Bronchial epithelial cell (primary cell): ENCODE measurements around the gene TEX38. TPM values are rescaled to one million over a fixed set of nuclear protein-coding genes. Genes with fewer than 3 reads are reported as not detected.

Experiments used
- DNase-seq: peaks from one replicate; pipeline ENCODE4 v3.0.0-alpha.2; 2010; ENCODE audit warnings: low read depth
- FAIRE-seq: peaks from 2 replicates; lab custom pipeline; 2011; peaks lifted over from hg19 to GRCh38; lab: Jason Lieb, UNC
- H3K27me3 ChIP-seq: 2 replicates; pipeline ENCODE4 v1.5.1; 2011; ENCODE audit warnings: low read length; ENCODE audit not compliant: control insufficient read depth, insufficient read depth
- H3K36me3 ChIP-seq: 2 replicates; pipeline ENCODE4 v1.5.1; 2011; ENCODE audit warnings: low read length; ENCODE audit not compliant: control insufficient read depth, insufficient read depth
- H3K4me3 ChIP-seq: 2 replicates; pipeline ENCODE4 v1.5.1; 2011; ENCODE audit warnings: mild to moderate bottlenecking, low read depth, low read length, control low read depth
- CTCF ChIP-seq: IDR thresholded peaks from 2 replicates; pipeline ENCODE4 v1.5.1; 2011; ENCODE audit warnings: mild to moderate bottlenecking, moderate library complexity, low read length, control low read depth, inconsistent platforms; ENCODE audit not compliant: insufficient read depth, severe bottlenecking
- total RNA-seq: library from RNA; depleted of rRNA; stranded (reverse); fragments of >200 nt; gene quantifications from 2 replicates; pipeline ENCODE4 v1.2.1, GENCODE V29; 2014

The TEX38 gene
- total RNA-seq, 1 donor from 2014 or later: not detected

- TF ChIP-seq CTCF: no peak
- FAIRE-seq: no peak
- DNase-seq: no peak
- H3K4me3 ChIP-seq: no peak overlapping the region
- no peaks in the 10 kb centered on the region for H3K27me3 ChIP-seq
- H3K36me3 ChIP-seq: no peaks in the 10 kb centered on the region
Observed at GRCh38 chr1:46670134-46670533, 1.5 kb upstream of the TEX38 start.

GRCh38 chr1:46672696-46673095, 1.0 kb downstream of the TEX38 start:
- no peak for TF ChIP-seq CTCF
- Histone ChIP-seq H3K27me3 (no peaks in the 10 kb centered on the region), H3K36me3 (no peaks in the 10 kb centered on the region), H3K4me3 (no peak overlapping the region)
- FAIRE-seq (no peak), DNase-seq (no peak)

GRCh38 chr1:46673749-46674182, 2.1 kb downstream of the TEX38 start:
- no peak for FAIRE-seq
- no peak for TF ChIP-seq CTCF
- Histone ChIP-seq H3K4me3 (no peak overlapping the region), H3K27me3 (no peaks in the 10 kb centered on the region), H3K36me3 (no peaks in the 10 kb centered on the region)
- no peak for DNase-seq

GRCh38 chr1:46675549-46676314, 4.1 kb downstream of the TEX38 start:
- DNase-seq (no peak), FAIRE-seq (no peak)
- Histone ChIP-seq H3K36me3 (peaks cover 2% of the 10 kb centered on the region), H3K4me3 (no peak overlapping the region), H3K27me3 (no peaks in the 10 kb centered on the region)
- TF ChIP-seq CTCF: no peak

DNA sequence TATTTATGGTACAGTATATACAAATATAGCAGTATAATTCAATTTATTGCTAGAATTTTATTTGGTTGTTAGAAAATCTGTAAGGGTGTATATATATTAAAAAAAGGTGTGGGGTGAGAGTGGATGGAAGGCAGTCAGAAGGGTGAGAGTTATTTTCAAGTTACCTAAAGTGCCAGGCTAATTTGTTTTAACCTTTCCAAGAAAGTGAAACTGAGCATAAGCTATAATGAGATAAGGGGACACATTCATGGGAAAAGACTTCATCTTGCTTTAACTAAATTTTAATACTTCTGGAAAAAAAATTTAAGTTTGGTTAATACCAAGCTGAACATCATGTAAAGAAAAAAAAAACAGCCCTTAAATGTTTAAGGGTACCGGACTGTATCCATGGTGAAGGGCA, 4.9 kb downstream of the TEX38 start:
- no peak for DNase-seq
- no peak for FAIRE-seq
- peaks cover 2% of the 10 kb centered on the region for H3K36me3 ChIP-seq
- no peaks in the 10 kb centered on the region for H3K27me3 ChIP-seq
- TF ChIP-seq CTCF: no peak
- no peak overlapping the region for H3K4me3 ChIP-seq

DNA sequence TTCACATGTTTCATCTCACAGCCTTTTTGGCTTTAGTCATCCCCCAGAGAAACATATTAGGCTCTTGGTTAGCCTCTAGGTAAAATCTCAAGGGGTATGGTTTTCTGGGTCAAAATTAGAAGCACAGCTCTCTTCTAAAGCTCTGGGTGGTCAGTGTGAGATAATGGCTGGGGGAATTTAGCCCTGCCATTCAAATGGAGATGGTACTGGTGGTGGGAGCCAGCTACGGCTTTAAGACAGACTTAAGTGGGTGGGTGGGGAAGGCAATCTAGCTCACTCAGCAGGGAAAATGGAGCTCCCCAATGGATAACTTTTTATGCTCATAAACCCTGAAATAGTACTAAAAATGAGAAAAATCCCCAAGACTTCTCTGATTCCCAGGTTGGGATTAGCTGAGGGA, 5.7 kb downstream of the TEX38 start:
- TF ChIP-seq CTCF: no peak
- peaks cover 3% of the 10 kb centered on the region for H3K36me3 ChIP-seq

More for the DNA sequence above, 5.7 kb downstream of the TEX38 start:
- DNase-seq (no peak), FAIRE-seq (no peak)
- Histone ChIP-seq H3K27me3 (no peaks in the 10 kb centered on the region), H3K4me3 (no peak overlapping the region)
